HG03108 (cell line): ENCODE measurements around the gene CHL1.

Experiments used
- ATAC-seq: cut with Tn5 transposase; IDR thresholded peaks from one replicate; pipeline ENCODE4 v1.9.1; 2021; ENCODE audit warnings: moderate library complexity; ENCODE audit not compliant: unreplicated experiment

CHL1 gene

GRCh38 chr3:332701-333100 lies 136.1 kb downstream of the CHL1 start:
- no peak for ATAC-seq

DNA sequence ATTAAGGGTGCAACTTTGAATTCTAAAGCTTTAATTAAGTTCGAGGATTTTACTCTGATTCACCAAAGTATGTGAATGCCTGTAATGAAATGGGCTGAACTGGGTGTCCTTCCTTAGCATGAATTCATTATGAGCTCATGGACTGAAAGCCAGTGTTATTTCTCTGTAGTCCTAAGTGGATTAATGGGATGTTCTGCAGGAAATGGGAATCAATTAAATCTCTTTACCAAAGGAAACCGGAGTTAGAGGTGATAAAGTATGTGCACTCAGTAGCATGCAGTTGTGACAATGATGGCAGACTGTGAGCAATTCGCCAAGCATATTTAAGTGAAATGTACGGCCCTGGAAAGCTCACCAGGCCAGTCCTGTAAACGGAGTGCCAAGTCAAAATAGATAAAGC lies 138.7 kb downstream of the CHL1 start:
- ATAC-seq: no peak

DNA sequence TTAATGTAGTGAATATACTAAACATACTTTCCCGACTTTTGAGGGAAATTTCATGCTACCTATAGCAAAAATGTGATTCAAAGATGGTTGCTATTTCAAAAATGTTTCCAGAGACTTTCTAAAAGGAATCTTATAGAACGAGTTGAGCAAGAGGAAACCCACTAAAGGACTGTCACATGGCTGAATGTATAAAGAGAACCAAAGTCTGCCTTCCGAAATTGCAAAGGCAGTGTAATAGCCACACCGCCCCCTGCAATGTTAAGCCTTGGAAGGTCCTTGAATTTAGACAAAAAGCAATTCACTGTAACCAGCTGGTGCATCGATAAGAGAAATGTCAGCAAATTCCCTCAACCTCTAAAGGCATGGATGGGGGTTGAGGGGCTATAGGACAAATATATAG lies 142.8 kb downstream of the CHL1 start:
- ATAC-seq: no peak

DNA sequence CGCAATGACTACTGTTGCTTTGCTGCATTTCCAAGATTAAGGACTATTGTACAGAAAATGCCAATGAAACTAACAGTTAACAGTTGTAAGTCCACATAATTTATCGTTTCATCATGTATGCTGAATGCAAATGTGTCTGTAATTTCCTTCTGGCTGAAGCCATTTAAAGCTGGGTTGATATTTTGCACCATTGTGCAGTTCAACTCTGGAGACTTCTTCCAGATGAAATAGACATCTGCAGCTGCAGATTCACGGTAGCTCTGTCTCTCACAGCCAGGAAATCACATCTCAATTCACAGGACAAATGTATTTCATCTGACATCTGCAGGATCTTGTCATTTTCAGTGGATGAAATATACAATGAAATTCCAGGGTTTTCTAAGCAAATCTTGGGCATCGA lies 145.4 kb downstream of the CHL1 start:
- ATAC-seq: no peak

DNA sequence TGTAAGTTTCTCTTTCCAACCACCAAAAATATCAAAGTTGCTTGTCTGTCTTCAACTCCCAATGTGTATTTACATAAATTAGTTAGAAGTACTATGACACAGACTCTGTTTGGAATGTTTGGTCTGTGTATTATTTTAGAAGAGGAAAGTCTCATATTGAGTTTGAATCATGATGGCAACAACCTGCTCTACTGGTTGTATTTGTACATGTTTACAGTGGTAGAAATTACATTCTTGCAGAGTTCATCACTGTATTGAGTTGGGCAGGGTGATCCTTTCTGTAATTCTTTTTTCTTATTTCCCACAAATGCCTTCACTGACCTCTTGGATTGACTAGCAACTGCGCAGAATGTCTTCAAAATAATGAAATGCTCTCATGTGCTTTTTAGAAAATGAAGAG lies 149.6 kb downstream of the CHL1 start:
- ATAC-seq: no peak

DNA sequence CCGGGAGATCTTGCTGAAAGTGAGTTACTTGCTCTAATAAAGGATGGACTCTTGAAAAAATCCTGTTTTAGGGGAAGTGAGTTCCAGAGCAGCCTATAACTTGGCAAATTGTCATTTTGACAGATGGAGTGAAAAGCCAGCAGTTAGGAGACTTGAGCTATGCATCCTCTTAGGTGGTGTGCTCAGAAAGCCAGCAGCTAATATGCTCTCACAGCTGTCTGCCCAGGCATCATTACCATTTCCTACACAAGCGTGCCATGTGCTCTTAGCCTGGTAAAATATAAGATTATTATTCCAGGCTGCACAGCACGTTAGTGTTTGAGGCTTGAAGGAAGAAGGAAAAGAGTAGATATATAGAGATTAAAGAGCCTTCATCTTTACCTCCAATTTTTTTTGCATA lies 151.0 kb downstream of the CHL1 start:
- no peak for ATAC-seq

DNA sequence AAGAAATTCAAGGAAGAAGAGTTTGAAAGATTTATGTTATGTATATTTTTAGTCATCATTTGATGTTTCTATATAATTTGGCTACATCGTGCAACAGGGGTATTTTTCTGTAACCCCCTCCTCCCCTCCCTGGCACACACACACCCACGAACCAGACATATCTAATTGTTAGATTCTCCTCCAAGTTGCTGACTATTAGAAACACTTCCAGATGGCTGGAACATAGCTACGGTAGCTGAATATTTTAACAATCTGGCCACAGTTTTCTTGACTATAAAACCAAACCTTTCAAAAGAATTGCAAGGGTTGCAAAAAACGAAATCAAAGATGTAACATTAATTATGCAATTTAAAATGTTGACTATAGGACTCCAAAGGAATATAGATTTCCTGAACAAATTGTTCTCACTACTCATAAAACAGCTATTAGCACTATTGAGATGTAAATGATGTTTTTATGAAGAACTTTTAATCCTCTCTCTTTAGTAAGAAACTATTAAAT lies 154.4 kb downstream of the CHL1 start:
- no peak for ATAC-seq

- ATAC-seq: no peak
These were observed 156.0 kb downstream of the CHL1 start for GRCh38 chr3:352599-352998.

DNA sequence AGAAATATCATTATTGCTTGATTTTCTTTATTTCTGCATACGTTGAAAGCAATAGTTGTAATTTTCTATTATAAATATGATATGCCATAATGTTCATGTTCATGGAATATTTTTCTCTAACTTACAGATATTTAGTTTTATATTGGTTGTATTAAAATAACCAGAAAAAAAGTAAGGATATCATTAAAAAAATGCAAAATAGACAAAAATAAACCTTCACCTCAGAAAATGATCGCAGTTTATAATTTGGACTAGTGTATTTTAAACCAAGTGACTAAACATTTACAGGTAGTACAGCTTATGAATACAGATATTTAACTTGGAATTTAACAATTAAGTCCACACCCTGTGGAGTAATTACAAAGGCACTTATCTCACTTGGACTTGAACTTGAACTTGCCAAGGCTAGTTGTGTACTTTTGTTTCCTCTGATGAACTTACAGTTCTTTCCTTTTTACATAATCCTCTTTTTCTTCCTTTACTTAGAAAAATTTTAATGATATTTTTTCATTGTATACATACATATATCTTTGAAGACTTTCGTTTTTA lies 156.7 kb downstream of the CHL1 start:
- ATAC-seq: no peak

- ATAC-seq: peak; percentile 71
These were observed 157.9 kb downstream of the CHL1 start for GRCh38 chr3:354432-354831.

GRCh38 chr3:355622-356021 lies 159.1 kb downstream of the CHL1 start:
- no peak for ATAC-seq

GRCh38 chr3:356952-357351 lies 160.4 kb downstream of the CHL1 start:
- no peak for ATAC-seq

DNA sequence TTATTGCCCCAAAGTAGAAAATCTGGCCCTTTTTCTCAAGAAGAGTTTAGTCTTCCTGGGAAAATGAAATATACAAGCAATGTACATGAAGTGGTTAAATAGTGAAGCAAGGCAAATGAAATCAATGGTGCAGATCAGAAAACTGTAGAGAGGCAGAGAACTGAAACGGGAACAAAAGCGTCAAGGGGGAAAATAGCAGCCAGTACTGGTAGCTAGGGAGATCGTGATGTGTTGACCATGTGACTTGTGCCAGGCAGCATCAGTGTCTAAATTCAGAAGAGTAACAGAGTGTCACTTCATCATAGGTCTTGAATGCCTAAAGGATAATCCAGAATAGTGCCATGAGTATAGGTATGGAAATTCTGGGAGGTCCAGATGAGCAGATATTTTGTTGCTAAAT lies 163.1 kb downstream of the CHL1 start:
- peak; percentile 55 for ATAC-seq

- ATAC-seq: no peak
These were observed 166.2 kb downstream of the CHL1 start for GRCh38 chr3:362681-363338.

GRCh38 chr3:364287-364686 lies 167.7 kb downstream of the CHL1 start:
- ATAC-seq: no peak

DNA sequence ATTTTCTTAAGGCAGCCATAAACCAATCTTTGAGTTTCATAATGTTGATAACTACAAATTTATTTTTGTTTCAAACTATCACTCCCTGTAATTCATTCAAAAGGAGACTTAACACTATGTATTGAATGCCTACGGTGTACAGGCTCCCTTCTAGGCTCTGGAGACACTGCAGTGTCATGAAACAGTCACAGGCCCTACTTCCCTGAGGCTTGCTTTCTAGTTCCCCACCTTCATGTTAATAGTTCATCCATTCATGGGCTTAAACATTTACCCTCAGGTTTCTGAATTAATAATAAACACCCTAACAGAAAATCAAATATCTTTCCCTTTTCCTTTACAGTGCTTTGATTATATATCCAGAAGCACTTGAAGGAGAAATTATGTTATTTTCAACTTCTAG lies 168.7 kb downstream of the CHL1 start:
- peak; percentile 80 for ATAC-seq

GRCh38 chr3:366253-366652 lies 169.7 kb downstream of the CHL1 start:
- peak; percentile 53 for ATAC-seq

DNA sequence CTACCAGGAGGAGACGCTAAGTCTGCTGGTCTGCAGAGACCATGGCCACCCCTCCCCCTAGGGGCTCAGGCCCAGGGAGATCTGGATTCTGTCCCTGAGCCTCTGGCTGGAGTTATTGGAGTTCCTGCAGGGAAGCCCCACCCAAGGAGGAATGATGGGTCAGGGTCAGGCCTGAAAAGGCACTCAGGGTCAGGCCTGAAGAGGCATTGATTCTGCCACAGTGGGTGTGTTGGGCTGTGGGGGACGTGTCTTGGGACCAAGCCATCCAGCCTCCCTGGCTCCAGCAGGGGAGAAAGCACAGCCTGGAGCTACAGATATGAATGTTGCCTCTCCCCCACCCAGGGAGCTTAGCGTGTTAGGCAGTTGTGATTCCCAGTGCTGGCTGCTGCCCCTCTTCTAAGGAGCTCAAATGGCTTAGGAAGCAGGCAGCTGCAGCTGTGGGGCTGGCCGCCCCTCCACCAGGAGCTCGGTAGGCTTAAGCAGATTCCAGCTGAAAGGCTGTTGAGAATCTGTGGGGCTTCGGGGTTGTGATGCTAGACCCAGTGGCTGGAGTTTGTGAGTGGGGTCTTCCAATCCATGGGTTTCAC lies 176.7 kb downstream of the CHL1 start:
- ATAC-seq: no peak

- ATAC-seq: no peak
These were observed 177.9 kb downstream of the CHL1 start for GRCh38 chr3:374459-374858.

- ATAC-seq: no peak
These were observed 180.6 kb downstream of the CHL1 start for GRCh38 chr3:377158-377561.

GRCh38 chr3:380801-381200 lies 184.2 kb downstream of the CHL1 start:
- ATAC-seq: no peak

DNA sequence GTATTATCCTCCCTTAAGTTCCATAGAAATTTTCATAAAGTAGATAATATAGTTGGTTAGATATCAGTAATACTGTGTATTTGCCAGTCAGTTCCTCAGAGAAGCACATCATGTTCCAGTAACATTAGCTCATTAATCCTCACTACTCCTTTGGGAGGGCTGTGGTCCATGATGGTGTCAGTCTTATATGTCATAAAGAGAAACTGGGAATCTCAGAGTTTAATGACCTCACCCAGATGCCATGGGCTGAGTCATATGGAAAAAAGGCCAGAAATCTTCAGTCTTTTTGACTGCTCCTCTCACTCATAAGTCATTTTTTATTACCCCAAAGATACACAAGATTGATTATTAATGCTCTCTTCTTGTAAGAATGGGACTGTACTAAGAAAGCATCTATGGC lies 188.6 kb downstream of the CHL1 start:
- ATAC-seq: no peak

DNA sequence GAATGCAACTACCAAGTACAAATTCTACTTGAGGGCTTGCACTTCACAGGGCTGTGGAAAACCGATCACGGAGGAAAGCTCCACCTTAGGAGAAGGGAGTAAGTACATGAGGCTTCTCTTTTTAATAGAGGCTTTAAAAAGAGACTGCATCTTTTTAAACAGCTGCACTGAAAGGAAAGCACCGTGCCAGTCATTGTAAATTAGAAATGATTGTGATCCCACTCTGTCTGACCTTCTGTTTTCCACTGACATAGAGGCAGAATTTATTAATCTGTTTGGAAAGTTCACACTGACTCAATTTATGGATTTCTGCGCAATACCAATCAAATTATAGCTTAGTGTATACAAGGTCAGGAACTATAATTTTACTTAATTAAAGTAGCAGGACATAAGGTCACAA lies 198.2 kb downstream of the CHL1 start:
- no peak for ATAC-seq
